ENCODE results near the gene SALL1. TPM values are rescaled to one million over a fixed set of nuclear protein-coding genes. Genes with fewer than 3 reads are reported as not detected.

Gene SALL1
- total RNA-seq, 2 donors from 2014 or later, result 122 to 172 TPM

DNA sequence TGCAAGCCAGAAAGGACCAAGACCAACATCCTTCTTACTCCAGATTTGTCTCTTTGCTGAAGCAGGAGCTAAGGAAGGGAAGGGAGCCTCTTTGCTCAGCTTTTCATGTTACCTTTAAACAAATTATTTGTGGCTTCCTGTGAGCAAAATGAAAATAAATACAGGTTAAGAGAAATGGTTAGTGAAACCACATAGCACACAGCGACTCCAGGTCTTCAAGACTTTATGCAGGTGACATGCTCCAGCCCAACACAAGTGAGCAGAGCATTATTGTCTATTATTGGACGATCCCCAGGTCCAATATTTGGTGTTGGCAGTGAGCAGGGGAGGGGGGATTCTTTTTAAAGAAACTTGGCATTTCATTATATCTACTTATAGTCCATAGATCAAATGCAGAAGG, 53.3 kb downstream of the SALL1 start:
- H3K9me3 Mint-ChIP-seq, result no peaks in the 10 kb centered on the region
- peaks cover 4% of the 10 kb centered on the region for H3K27me3 Mint-ChIP-seq (ENCODE audit: insufficient read depth)
- no peak overlapping the region for H3K27ac Mint-ChIP-seq
- H3K36me3 ChIP-seq (ENCODE audit: control insufficient read depth, insufficient read depth, low read length), result no peaks in the 10 kb centered on the region
- DNase-seq, result no peak
- H3K4me3 ChIP-seq (ENCODE audit: low read length), result no peak overlapping the region
- peaks cover 43% of the 10 kb centered on the region for H3K4me1 Mint-ChIP-seq
- TF ChIP-seq, protein P1, sequence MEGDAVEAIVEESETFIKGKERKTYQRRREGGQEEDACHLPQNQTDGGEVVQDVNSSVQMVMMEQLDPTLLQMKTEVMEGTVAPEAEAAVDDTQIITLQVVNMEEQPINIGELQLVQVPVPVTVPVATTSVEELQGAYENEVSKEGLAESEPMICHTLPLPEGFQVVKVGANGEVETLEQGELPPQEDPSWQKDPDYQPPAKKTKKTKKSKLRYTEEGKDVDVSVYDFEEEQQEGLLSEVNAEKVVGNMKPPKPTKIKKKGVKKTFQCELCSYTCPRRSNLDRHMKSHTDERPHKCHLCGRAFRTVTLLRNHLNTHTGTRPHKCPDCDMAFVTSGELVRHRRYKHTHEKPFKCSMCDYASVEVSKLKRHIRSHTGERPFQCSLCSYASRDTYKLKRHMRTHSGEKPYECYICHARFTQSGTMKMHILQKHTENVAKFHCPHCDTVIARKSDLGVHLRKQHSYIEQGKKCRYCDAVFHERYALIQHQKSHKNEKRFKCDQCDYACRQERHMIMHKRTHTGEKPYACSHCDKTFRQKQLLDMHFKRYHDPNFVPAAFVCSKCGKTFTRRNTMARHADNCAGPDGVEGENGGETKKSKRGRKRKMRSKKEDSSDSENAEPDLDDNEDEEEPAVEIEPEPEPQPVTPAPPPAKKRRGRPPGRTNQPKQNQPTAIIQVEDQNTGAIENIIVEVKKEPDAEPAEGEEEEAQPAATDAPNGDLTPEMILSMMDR (conservative IDR thresholded peaks at IDR 0.05), result no peak
- no peak overlapping the region for H3K9ac ChIP-seq (ENCODE audit: extremely low read depth, low read length, poor library complexity, severe bottlenecking)
- no peak overlapping the region for H3K27ac ChIP-seq (ENCODE audit: low read depth, low read length)
- WGBS, 2 experiments (ENCODE audit: insufficient coverage in 1 of 2, insufficient read length in 1 of 2), result 90 to 100% methylated on average over 1 to 2 of the region's 2 CpGs
- no peak overlapping the region for H3K4me3 Mint-ChIP-seq
- H3K27me3 ChIP-seq (ENCODE audit: control insufficient read depth, insufficient read depth, low read length, poor library complexity, severe bottlenecking), result no peaks in the 10 kb centered on the region
- no peaks in the 10 kb centered on the region for H3K9me3 ChIP-seq (ENCODE audit: control insufficient read depth, low read length)
- H3K4me1 ChIP-seq (ENCODE audit: control insufficient read depth, insufficient read depth, low read length), result peaks cover 13% of the 10 kb centered on the region
- H3K36me3 Mint-ChIP-seq (ENCODE audit: low read depth), result no peaks in the 10 kb centered on the region

- no peaks in the 10 kb centered on the region for H3K36me3 Mint-ChIP-seq (ENCODE audit: low read depth)
- Histone ChIP-seq H3K4me1 (ENCODE audit: control insufficient read depth, insufficient read depth, low read length) (peaks cover 13% of the 10 kb centered on the region), H3K27me3 (ENCODE audit: control insufficient read depth, insufficient read depth, low read length, poor library complexity, severe bottlenecking) (no peaks in the 10 kb centered on the region), H3K4me3 (ENCODE audit: low read length) (no peak overlapping the region), H3K9ac (ENCODE audit: extremely low read depth, low read length, poor library complexity, severe bottlenecking) (no peak overlapping the region), H3K36me3 (ENCODE audit: control insufficient read depth, insufficient read depth, low read length) (no peaks in the 10 kb centered on the region), H3K9me3 (ENCODE audit: control insufficient read depth, low read length) (peaks cover 5% of the 10 kb centered on the region), H3K27ac (ENCODE audit: low read depth, low read length) (no peak overlapping the region)
- no peak for DNase-seq
- peaks cover 41% of the 10 kb centered on the region for H3K4me1 Mint-ChIP-seq
- H3K9me3 Mint-ChIP-seq, result peaks cover 3% of the 10 kb centered on the region
- WGBS, 2 experiments (ENCODE audit: insufficient coverage in 1 of 2, insufficient read length in 1 of 2), result 74% methylated on average over 10 to 15 of the region's 16 CpGs
- no peak overlapping the region for H3K4me3 Mint-ChIP-seq
- TF ChIP-seq, protein P1 (conservative IDR thresholded peaks at IDR 0.05), result no peak
- H3K27ac Mint-ChIP-seq, result no peak overlapping the region
- peaks cover 4% of the 10 kb centered on the region for H3K27me3 Mint-ChIP-seq (ENCODE audit: insufficient read depth)
Observed at GRCh38 chr16:51095890-51096626, 55.0 kb downstream of the SALL1 start.

GRCh38 chr16:51095084-51095881, 55.8 kb downstream of the SALL1 start:
- Histone ChIP-seq H3K4me1 (ENCODE audit: control insufficient read depth, insufficient read depth, low read length) (peaks cover 13% of the 10 kb centered on the region), H3K4me3 (ENCODE audit: low read length) (no peak overlapping the region), H3K36me3 (ENCODE audit: control insufficient read depth, insufficient read depth, low read length) (no peaks in the 10 kb centered on the region), H3K9ac (ENCODE audit: extremely low read depth, low read length, poor library complexity, severe bottlenecking) (no peak overlapping the region), H3K27ac (ENCODE audit: low read depth, low read length) (no peak overlapping the region), H3K27me3 (ENCODE audit: control insufficient read depth, insufficient read depth, low read length, poor library complexity, severe bottlenecking) (no peaks in the 10 kb centered on the region), H3K9me3 (ENCODE audit: control insufficient read depth, low read length) (peaks cover 5% of the 10 kb centered on the region)
- H3K4me1 Mint-ChIP-seq, result peaks cover 36% of the 10 kb centered on the region
- DNase-seq, result no peak
- TF ChIP-seq, protein P1 (conservative IDR thresholded peaks at IDR 0.05), result no peak
- 68% methylated on average over 19 of the region's 20 CpGs; no CpG with 5 or more reads in 1 of the 2 experiments for WGBS, 2 experiments (ENCODE audit: insufficient coverage in 1 of 2, insufficient read length in 1 of 2)
- peaks cover 4% of the 10 kb centered on the region for H3K27me3 Mint-ChIP-seq (ENCODE audit: insufficient read depth)
- no peaks in the 10 kb centered on the region for H3K36me3 Mint-ChIP-seq (ENCODE audit: low read depth)
- H3K9me3 Mint-ChIP-seq, result peaks cover 3% of the 10 kb centered on the region
- H3K27ac Mint-ChIP-seq, result no peak overlapping the region
- no peak overlapping the region for H3K4me3 Mint-ChIP-seq

Measured in endodermal cell (in vitro differentiated cells).